Stimulated activated CD4-positive, alpha-beta T cell treated with anti-CD3 and anti-CD28 coated beads, Interleukin-12 subunit alpha, Interleukin-12 subunit beta, amount 100 ng/mL, for 48 hours (primary cell): ENCODE measurements around the gene RPLP2.

Source experiments
- DNase-seq, 3 donors: peaks; one replicate each; pipeline ENCODE4 v3.0.0-alpha.2; 2020; ENCODE audit warnings: low read depth in 2 of 3, low spot score in 1 of 3

Gene RPLP2

DNA sequence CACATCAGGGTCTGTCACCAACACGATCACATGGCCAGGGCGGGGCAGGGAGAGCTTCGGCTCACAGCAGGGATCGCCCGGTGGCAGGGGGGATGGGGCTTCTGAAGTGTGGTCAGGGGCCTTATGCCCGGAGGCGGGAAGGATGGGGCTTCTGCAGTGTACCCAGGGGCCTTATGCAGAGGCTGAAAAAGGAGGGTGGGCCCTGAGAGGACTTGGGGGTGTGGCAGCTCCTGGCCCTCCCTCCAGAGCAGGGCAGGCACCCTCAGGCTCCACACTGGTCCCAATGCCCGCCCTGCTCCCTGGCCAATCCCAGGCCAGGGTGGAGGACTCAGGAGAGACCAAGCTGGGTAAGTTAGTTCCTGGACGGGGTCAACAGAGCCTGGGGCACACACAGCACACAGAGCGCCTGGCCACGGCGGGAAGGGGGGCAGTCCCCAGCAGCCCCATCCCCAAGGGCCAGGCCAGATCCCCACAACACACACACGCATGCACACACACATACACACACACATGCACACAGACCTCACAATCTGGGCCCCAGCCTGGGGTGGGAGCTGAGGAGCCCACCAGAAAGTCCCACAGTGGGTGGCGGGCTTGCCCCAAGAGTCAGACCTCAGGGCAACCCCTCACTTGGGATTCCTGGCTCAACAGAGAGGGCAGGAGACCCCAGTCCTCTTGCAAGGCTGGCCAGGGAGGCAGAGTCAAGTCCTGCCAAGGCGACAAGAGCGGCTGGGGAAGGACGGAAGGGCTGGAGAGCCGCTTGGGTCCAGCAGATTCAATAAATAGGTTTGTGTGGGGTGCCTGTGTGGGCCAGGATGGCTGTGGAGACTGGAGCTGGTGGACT is 18.8 kb upstream of the RPLP2 start:
- no peak for DNase-seq

DNA sequence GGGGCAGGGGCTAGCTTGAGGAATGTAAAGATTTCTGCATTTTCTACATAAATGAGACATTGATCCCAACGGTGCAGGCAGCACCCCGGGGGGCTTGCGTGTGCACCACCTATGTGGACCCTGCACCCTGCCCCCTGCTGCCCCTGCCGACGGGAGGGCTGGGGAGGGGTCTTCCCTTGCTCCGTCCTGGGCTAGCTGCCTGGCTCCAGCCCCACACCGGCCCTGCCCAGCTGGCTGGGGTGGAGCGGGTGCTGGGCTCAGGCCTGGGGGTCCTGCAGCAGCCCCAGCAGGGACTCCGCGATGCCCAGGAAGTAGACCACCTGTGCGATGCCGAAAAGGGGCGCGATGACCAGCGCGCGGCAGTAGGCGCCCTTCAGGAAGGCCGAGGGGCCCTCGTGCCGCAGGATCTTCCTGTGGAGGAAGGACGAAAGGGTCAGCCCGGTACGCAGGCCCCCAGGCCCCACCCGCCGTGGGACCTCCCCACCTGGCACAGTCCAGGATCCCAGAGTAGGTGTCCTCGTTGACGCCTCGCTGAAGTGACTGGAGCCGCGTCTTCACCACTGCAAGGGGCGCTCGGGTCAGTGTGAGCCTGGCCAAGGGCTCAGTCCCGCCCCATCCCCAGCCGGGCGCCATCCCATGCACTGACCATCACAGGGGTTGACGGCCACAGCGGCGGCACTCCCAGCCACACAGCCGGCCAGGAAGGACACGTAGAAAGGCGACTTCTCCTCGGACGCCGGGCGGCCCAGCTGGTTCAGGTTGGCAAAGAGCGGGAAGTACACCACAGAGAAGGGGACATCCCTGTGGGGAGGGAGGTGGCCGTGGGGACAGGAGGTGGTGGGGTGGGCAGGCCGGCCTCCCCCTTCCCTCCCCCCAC is 17.9 kb upstream of the RPLP2 start:
- no peak for DNase-seq

DNA sequence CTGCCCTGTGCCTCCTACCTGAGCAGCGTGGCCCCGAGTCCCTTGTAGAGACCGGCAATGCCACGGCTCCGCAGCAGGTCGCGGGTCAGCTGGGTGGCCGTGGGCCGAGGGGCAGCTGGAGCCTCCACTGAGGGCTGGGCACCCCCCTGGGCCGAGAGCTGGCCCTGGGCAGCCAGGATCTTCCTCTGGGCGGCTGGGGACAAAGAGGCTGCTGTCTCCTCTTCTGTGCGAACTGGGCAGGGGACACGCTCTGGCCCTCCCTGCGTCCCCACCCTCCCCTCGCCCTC is 17.3 kb upstream of the RPLP2 start:
- no peak for DNase-seq

DNA sequence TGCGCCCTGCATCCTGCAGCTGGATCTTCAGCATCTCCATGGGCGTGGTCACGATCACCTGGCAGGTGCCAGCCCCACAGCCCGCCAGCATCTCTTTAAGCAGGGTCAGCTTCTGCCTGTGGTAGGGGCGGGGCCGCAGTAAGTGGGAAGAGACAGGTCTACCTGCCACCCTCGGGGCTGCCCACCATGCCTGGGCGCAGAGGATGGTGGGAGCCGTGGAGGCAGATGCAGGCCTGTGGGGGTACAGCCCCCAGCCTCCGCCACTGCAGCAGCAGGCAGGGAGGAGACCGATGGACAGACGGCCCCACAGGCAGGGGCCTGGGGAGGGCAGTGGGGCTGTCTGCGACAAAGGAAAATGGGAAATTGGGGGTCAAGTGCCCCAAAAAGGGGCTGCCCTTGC is 16.9 kb upstream of the RPLP2 start:
- DNase-seq: no peak

DNA sequence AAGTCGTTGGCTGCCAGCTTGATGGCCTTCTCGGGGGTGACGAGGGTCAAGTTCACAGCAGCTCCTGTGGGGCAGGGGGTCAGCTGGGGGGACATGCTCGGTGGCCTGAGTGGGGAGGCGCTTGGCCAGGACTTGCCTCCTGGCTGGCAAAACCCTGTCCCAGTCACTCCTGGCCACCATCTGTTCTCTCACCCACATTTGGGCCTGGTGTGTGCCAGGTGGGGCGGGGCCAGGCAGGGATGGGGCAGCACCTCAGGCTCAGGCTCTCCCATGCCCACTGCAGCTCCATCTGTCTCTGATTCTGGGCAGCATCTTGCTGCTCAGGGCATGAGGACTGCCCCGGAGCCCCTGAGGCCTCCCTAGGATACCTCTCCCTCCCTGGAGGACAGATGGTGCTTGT is 16.2 kb upstream of the RPLP2 start:
- DNase-seq: no peak

DNA sequence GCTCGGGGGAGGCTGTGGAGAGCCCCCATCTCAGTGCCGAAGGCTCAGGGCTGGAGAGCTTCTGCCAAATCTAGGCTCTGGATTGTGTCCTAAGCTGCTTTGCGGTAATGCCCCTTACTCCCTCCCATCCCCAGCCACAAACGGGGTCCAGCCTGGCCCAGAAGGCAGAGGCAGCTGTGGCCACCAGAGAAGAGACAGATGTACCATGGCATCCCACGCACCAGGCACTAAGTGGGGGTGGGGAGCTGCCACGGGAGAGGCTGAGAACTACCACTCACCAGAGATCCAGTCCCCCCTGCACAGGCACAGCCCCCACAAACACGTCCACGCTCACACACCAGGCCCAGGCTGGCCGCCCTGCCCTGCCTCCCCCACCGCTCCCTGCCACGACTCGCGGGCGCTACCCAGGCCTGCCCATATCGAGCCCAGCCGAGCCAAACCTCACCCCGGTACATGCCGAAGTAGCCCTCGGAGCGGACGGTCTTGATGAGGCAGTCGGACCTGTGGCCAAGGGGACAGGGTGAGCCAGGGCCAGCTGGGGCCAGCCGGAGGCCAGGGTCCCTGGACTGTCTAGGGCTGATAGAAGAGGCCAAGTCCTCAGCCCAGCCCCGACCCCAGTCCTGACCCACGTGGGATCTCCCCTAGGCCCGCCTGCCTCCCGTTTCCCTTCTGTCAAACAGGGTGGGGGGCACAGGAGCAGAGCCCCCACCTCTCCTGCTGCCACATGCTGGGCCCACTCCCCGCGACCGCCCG is 15.6 kb upstream of the RPLP2 start:
- no peak for DNase-seq

DNA sequence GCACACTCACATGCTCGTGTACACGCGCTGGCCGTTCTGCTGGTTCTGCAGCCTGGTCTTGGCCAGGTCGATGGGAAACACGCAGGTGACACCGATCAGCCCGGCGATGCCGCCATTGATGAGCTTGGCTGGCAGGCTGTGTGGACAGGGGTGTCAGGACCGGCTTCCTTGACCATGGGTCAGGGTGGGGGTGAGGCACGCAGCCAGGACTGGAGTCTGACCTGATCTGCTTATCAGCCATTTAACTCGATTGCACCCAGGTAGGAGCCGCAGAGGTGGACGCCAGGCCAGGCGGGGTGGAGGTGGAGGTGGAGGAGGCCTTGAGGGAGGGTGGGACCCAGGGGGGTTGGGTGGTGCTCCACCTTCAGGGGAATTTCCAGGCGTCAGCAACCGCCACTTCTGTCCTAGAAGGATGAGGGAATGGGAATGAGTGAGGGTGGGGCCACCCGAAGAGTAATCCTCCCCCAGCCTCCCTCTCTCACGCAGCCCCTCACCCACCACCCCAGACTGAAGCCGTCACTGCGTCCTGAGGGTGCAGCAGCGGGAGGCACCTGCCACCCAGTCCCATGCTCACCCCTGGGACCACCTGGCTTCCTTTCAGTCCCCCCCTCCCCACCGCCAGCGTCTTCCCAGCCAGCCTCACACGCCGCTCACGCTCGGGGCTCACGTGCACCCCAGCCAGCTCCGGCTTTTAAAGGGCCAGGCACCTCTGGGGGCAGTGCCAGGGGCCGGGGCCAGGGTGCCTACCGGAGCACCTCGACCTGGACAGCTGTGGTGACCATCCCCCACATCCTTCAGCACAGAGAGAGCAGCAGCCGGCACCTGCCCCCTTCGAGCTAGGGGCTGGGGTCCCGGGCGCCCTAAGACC is 14.8 kb upstream of the RPLP2 start:
- no peak for DNase-seq

DNA sequence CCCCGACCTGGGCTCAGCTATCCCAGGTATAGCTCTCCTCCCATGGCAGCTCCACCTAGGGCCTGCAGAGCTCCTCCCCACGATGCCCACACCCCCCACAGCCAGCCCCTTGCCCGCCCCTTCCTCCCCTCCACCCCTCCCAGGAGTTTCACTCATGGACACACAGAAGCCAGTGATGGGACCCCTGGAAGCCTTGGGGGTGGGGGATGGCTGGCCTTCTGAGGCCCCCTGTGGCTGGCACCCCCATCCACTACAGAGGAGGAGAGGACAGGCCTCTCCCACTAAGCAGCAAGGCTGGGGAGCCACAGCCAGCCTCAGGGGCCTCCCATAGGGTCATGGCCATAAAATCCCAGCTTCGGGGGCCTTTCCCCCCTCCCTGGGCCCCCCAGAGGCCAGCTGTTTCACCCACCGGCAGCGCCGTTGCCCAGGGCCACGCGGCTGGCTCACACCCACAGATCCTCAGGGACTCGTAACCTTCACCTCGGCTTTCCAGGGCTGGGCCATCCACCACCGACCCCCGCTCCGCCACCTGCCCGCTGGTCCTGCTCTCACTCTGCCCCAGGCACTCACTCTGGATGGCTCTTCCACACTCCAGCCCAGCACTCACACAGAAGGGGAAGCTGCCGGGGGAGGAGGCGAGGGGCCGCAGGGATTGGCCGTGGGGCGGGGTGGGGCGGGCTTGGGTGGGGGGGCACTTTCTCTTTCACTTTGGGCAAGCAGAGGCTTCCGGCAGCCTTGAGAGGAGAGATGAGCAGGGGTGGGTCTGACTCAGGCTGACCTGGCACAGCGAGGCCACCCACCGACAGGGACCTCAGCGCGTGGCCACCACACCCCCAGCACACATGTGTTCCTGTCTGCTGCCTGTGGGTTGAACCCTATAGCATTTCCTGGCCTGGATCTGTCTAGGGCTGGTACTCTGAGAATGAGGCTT is 13.9 kb upstream of the RPLP2 start:
- DNase-seq: peak; percentile 74 to 86 (median 80)

DNA sequence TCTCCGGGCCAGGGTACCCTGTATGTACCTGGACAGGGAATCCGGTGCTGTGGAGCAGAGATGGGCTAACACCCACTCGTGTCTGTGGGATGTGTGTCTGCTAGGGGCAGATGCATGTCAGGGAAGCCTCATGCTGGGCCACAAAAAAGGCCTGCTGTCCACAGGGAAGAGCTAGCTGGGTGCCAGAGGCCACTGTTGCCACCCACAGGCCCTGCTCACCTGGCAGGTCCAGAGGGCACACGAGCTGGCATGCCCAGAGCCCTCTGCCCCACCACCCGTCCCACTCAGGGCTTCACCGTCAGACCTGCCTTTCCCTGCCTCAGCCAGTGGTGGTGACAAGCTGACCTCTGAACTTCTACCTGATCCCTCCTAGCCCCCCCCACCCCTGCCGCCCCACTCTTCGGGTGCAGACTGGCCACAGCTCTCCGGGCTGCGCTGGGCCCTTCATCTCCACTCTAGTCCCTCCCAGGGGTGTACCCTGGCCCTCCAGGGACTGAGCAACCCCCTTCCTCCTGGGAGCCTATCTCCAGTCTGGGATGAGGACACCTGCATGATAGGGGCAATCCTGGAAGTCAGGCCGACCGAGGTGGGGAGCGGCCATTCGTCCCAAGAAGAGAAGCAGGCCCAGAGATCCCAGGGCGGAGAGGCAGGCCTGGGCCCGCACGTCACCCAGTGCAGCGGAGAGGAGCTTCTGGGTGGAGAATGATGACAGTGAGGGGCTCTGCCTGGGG is 13.0 kb upstream of the RPLP2 start:
- no peak for DNase-seq

DNA sequence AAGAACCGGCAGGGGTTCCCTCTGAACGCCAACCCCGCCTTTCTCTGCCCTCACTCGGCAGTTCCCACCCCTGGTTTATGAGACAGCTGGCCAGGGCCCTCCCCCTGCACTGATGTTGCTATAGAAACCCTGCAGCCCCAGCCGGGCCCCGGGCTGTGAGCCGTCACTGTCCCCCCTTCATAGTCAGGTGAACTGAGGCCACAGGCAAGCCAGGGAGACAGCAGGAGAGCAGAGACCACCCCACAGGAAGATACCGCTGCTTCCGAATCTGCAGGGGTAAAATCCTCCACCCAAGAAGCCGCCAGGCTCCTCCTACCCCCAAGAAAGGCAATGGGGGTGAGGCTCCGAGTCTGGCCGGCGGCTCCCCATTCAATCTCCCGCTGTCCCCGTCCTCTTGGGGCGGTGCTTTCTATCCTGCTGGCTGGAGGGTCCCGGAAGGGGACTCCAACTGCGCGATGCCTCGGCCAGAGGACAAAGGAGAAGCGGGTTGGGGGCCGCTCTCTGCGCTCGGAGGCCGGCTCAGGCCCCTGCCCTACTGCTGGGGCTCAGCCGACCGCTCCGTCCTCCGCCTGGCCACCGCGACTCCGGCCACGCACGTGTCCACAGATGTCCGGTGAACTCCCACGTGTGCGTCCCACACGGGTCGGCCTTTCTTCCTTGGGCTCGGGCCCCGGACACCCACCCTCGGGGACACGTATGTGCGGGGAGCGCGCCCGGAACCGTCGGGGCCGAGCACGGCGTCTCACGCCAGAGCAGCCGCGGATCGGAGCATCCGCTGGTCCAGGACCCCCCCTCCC is 12.3 kb upstream of the RPLP2 start:
- peak; percentile 56 to 73 (median 59) for DNase-seq

DNA sequence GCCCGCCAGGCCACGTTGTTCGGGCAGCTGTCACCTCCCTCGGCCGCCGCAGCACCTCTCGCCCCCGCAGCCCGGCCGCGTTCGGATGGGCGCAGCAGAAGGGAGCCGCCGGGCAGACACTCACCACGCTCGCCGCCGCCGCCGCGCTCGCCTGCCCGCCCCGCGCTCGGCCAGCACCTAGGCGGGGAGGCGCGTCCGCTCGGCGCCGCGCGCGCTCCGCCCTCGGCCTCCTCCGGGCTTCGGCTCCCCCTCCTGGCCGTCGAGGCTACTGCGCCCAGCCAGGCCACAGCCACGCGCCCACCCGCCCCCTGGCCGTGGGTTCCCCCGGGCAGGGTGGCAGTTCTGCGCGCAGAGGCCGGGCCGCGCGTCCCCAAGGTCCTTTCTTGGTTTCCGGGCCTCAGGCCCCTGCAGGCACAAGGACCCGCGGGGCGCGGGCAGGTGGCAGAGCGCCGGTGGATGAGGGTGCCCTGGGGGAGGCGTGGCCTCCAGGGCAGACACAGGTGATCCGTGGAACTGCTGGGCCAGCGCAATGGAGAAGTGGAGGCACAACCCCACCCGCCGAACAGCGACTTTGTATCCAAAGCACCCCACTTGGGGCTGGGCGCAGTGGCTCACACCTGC is 11.6 kb upstream of the RPLP2 start, which contains the start of gene SLC25A22:
TSS of gene SLC25A22 (minus strand) at position 189 of the 621 bp plus-strand sequence. CDS start 3,275 bp downstream, outside the sequence.
- DNase-seq: peak; percentile 65 to 84 (median 82)

DNA sequence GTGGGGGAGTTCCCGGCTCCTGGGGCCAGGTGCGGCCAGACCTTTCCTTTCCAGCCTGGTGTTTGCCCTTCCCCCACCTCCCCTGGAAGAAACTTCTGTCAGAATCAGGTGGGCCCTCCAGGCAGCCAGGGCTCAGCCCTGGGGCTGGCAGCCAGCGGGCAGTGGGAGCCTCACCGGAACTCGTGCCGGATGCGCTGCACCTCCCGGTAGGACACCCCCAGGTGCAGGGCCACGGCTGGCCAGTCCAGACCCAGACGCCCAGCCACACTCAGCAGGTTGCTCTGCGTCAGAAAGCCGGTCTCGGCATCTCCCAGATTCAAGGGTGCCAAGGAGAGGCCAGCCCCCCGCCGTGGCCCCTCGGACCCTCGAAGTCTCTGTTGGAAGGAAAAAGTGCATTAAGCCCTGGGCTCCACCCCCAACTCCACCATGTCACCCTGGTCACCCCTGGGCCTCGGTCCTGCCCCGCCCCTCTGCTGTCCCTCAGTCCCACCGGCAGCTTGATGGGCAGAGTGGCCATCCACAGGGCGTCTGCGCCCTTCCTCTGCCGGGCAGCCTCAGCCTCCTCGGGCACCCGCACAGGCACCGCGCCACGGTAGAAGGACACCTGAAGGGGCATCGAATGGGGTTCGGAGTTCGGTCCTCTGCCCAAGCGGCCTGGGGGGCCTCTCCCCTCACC is 10.0 kb upstream of the RPLP2 start:
- no peak for DNase-seq

DNA sequence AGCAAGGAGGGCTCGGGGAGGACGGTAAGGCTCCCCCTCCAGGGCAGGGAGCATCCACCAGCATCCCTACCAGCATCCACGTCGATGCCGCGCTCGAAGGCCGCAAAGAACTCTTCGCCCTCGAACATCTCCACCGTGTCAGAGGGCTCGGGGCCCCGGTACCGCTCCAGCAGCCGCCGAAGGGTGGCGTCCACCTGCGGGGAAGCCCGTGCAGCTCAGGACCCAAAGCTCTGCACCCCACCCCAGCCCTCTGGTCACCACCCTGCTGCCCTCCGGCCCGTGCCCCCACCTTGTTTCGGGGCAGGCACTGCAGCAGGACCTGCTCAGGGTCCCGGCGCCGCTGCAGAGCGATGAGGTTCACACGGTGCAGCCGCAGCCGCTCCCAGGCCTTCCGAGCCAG is 9.3 kb upstream of the RPLP2 start:
- no peak for DNase-seq

DNA sequence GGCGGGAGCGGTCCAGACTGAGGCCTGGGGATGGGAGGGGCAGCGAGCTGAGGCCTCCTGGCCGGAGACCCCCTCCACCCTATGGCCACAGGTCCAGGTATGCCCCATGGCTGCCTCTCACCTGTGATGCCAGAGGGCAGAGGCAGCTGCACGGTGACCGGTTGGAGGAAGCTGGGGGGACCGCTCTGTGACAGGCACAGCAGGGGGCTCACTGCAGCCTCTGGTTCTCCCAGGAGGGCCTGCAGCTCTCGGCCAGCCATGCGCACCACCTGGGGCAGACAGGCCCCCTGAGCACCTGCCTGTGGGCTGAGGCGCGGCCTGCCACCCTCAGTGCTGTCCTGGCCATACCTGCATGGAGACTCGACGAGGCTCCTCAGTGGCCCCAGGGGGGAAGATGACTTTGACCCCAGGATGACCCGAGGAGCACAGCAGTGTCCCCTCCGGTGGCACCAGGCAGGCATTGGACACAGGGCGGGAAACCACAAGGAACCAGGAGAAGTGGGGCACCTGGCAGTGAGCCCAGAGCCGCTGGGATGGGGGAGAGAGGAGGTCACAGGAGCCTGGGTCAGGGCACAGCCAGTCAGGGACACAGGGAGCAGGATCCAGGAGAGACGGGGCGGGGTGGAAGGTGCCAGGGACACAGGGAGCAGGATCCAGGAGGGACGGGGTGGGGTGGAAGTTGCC is 8.5 kb upstream of the RPLP2 start:
- no peak for DNase-seq

DNA sequence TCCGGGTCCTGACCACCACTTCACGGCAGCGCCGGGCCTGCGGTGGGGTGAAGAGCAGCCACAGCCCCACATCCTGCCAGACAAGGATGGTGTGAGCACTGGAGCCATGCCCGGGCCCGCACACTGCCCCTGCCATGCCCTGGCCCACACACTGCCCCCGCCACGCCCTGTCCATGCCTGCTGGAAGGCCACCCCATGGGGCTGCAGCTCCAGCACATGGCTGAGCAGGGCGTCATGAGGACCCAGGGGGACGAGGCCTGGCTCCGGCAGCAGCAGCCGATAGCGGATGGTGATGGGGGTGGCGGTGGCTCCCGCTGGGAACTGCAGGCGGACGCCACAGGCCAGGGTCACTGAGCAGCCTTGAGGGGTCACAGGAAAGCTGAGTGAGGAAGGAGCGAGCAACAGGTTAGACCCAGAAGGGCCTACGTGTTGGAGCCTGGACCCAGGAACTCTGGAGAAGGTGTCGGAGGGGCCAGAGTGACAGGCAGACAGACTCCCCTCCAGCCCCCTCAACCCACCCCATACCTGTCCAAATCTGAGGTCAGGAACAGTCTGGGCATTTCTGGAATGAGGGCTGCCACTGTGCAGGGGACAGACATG is 7.6 kb upstream of the RPLP2 start:
- DNase-seq: no peak
